CD4-positive, alpha-beta T cell (primary cell): Measurements from ENCODE around the gene DENND2C. TPM values are rescaled to one million over a fixed set of nuclear protein-coding genes. Genes with fewer than 3 reads are reported as not detected.

Experiments
- ATAC-seq: fragments of 200-7000 bp; cut with Tn5 transposase; one replicate; pipeline ENCODE4 v1.10.0; 2022; ENCODE audit warnings: mild to moderate bottlenecking; ENCODE audit not compliant: poor library complexity
- CTCF ChIA-PET: fragments of 350-600 bp; sonication (Branson Sonifier 250); formaldehyde crosslinking; loops from one replicate; lab custom pipeline; 2021; ENCODE audit warnings: antibody characterized with exemption, inconsistent platforms; lab: Charles Lee
- POLR2A ChIA-PET: fragments of 350-600 bp; sonication (Branson Sonifier 250); formaldehyde crosslinking; loops from one replicate; lab custom pipeline; 2021; ENCODE audit warnings: antibody characterized with exemption, inconsistent platforms; lab: Charles Lee
- DNase-seq, 14 experiments: peaks; one replicate each; pipeline ENCODE4 v3.0.0-alpha.2; 2013 to 2020; ENCODE audit warnings: mixed read lengths in 2 of 14
- H3K27ac ChIP-seq, 2 donors: one replicate each; pipeline versions ENCODE4 v1.5.1 to v1.7.0; 2013; ENCODE audit warnings: low read length in 2 of 2, low read depth in 1 of 2, mild to moderate bottlenecking in 1 of 2
- H3K27me3 ChIP-seq, 2 experiments: 1 replicate in 1 of 2; 2 replicates in 1 of 2; pipeline versions ENCODE4 v1.6.1 to v1.7.0; 2013; ENCODE audit warnings: low read length in 2 of 2, control low read depth in 1 of 2, mild to moderate bottlenecking in 1 of 2, moderate library complexity in 1 of 2; ENCODE audit not compliant: insufficient read depth in 2 of 2, control insufficient read depth in 1 of 2
- H3K36me3 ChIP-seq: one replicate; pipeline ENCODE4 v1.6.1; 2013; ENCODE audit warnings: low read length, control low read depth; ENCODE audit not compliant: insufficient read depth
- H3K4me1 ChIP-seq: one replicate; pipeline ENCODE4 v1.6.1; 2013; ENCODE audit warnings: low read length, control low read depth; ENCODE audit not compliant: insufficient read depth
- H3K4me3 ChIP-seq: one replicate; pipeline ENCODE4 v1.5.1; 2013; ENCODE audit warnings: mild to moderate bottlenecking, low read length, moderate library complexity
- H3K9me3 ChIP-seq, 2 experiments: 1 replicate in 1 of 2; 2 replicates in 1 of 2; pipeline versions ENCODE4 v1.6.1 to v1.7.0; 2013; ENCODE audit warnings: low read length in 2 of 2, mild to moderate bottlenecking in 2 of 2, control low read depth in 1 of 2, moderate library complexity in 1 of 2; ENCODE audit not compliant: control insufficient read depth in 1 of 2, insufficient read depth in 1 of 2
- H3K27ac Mint-ChIP-seq: one replicate; pipeline ENCODE4 v1.8.0; 2020; ENCODE audit warnings: mixed read lengths
- H3K27me3 Mint-ChIP-seq: one replicate; pipeline ENCODE4 v1.8.0; 2021; ENCODE audit warnings: mixed read lengths
- H3K36me3 Mint-ChIP-seq: one replicate; pipeline ENCODE4 v1.8.0; 2021; ENCODE audit warnings: low read depth, mixed read lengths
- H3K4me1 Mint-ChIP-seq: one replicate; pipeline ENCODE4 v1.8.0; 2021; ENCODE audit warnings: low read depth, mixed read lengths
- H3K4me3 Mint-ChIP-seq: one replicate; pipeline ENCODE4 v1.8.0; 2020; ENCODE audit warnings: mild to moderate bottlenecking, mixed read lengths
- H3K9me3 Mint-ChIP-seq: one replicate; pipeline ENCODE4 v1.8.0; 2020; ENCODE audit warnings: mixed read lengths
- CTCF ChIP-seq: fragments of 200-600 bp; IDR thresholded peaks from one replicate; pipeline ENCODE4 v1.8.0; 2022; ENCODE audit warnings: antibody characterized with exemption, mild to moderate bottlenecking
- intact Hi-C, 2 experiments: fragments of 100-400 bp; cut with DNase I in 1 of 2; cut with micrococcal nuclease in 1 of 2; formaldehyde crosslinking; loops; one replicate each; pipeline versions ENCODE4 v1.15.1 to v1.9.0; 2023 to 2025; cut with DNase I, micrococcal nuclease
- total RNA-seq, 174 experiments: library from RNA in 2 of 174; stranded (reverse) in 2 of 174; gene quantifications; one replicate each; pipeline ENCODE4 v1.2.3 and lab custom pipeline; 2021 to 2026

The DENND2C gene
- total RNA-seq, 2 experiments from 2014 or later, result 1.6 to 2.0 TPM

GRCh38 chr1:114595602-114596001 lies 74.2 kb downstream of the DENND2C start:
- intact Hi-C loops, result no loop called here
- no peaks in the 10 kb centered on the region for H3K4me1 ChIP-seq
- peaks cover 4% of the 10 kb centered on the region for H3K36me3 Mint-ChIP-seq
- no peak overlapping the region for H3K4me3 ChIP-seq
- peaks cover 2% of the 10 kb centered on the region for H3K9me3 Mint-ChIP-seq
- H3K27me3 ChIP-seq, result peaks cover 0 to 2% of the 10 kb centered on the region in 2 experiments
- no peak for DNase-seq
- TF ChIP-seq CTCF, result no peak
- ChIA-PET CTCF (no interaction called here), POLR2A (no interaction called here)
- no peaks in the 10 kb centered on the region for H3K36me3 ChIP-seq
- H3K27ac Mint-ChIP-seq, result no peak overlapping the region
- H3K27ac ChIP-seq, result no peak overlapping the region
- no peaks in the 10 kb centered on the region for H3K9me3 ChIP-seq
- H3K27me3 Mint-ChIP-seq, result peaks cover 32% of the 10 kb centered on the region
- ATAC-seq, result no peak
- no peak overlapping the region for H3K4me3 Mint-ChIP-seq
- no peaks in the 10 kb centered on the region for H3K4me1 Mint-ChIP-seq

- Histone ChIP-seq H3K4me3 (no peak overlapping the region), H3K27me3 (peaks cover 0 to 2% of the 10 kb centered on the region in 2 experiments), H3K36me3 (no peaks in the 10 kb centered on the region), H3K4me1 (no peaks in the 10 kb centered on the region), H3K9me3 (no peaks in the 10 kb centered on the region), H3K27ac (no peak overlapping the region)
- peaks cover 2% of the 10 kb centered on the region for H3K9me3 Mint-ChIP-seq
- peaks cover 32% of the 10 kb centered on the region for H3K27me3 Mint-ChIP-seq
- CTCF ChIA-PET, result no interaction called here
- no peak overlapping the region for H3K4me3 Mint-ChIP-seq
- POLR2A ChIA-PET, result no interaction called here
- ATAC-seq (no peak), DNase-seq (no peak)
- intact Hi-C loops, result no loop called here
- H3K36me3 Mint-ChIP-seq, result peaks cover 4% of the 10 kb centered on the region
- no peak for TF ChIP-seq CTCF
- no peaks in the 10 kb centered on the region for H3K4me1 Mint-ChIP-seq
- H3K27ac Mint-ChIP-seq, result no peak overlapping the region
Observed at GRCh38 chr1:114594046-114594445, 75.8 kb downstream of the DENND2C start.

GRCh38 chr1:114589122-114589521 lies 80.7 kb downstream of the DENND2C start:
- Histone ChIP-seq H3K27me3 (peaks cover 0 to 2% of the 10 kb centered on the region in 2 experiments), H3K4me3 (no peak overlapping the region), H3K36me3 (no peaks in the 10 kb centered on the region), H3K4me1 (no peaks in the 10 kb centered on the region), H3K9me3 (no peaks in the 10 kb centered on the region), H3K27ac (no peak overlapping the region)
- ChIA-PET POLR2A (no interaction called here), CTCF (no interaction called here)
- Mint-ChIP-seq H3K27me3 (peaks cover 20% of the 10 kb centered on the region), H3K4me3 (no peak overlapping the region), H3K4me1 (no peaks in the 10 kb centered on the region), H3K27ac (no peak overlapping the region), H3K9me3 (no peaks in the 10 kb centered on the region), H3K36me3 (no peaks in the 10 kb centered on the region)
- no peak for ATAC-seq
- intact Hi-C loops, result loop anchor here in 1 of 2 experiments (10.0 kb wide), 2 partner anchors 774 to 1204 kb away; partner anchors contain the start of gene RSBN1
- no peak for DNase-seq
- no peak for TF ChIP-seq CTCF
